SU-DHL-6 (cell line): Measurements from ENCODE around the gene WFDC1.

Experiments
- H2AFZ ChIP-seq: fragments of 200-600 bp; sonication (generic); 2 replicates; pipeline ENCODE4 v1.6.1; 2014; ENCODE audit warnings: low read depth, mild to moderate bottlenecking, moderate library complexity, mixed read lengths, antibody characterized with exemption, low read length; ENCODE audit not compliant: severe bottlenecking
- H3F3A ChIP-seq: fragments of 200-600 bp; shearing (Covaris generic); 2 replicates; pipeline ENCODE4 v1.6.0; 2016; ENCODE audit warnings: antibody characterized with exemption, mild to moderate bottlenecking; ENCODE audit not compliant: insufficient read depth
- H3K27ac ChIP-seq: fragments of 200-600 bp; sonication (generic); 2 replicates; pipeline ENCODE4 v1.5.1; 2016; ENCODE audit warnings: low read depth, mild to moderate bottlenecking, low read length, moderate library complexity, mixed read lengths
- H3K27me3 ChIP-seq: fragments of 200-600 bp; sonication (generic), shearing (Covaris generic); 2 replicates; pipeline ENCODE4 v1.6.0; 2014; ENCODE audit warnings: mild to moderate bottlenecking, low read length
- H3K36me3 ChIP-seq: fragments of 200-600 bp; sonication (generic); 2 replicates; pipeline ENCODE4 v1.6.1; 2014; ENCODE audit warnings: mild to moderate bottlenecking, low read length, mixed read lengths
- H3K4me2 ChIP-seq: fragments of 300-600, 200-600 bp; shearing (Covaris generic), sonication (generic); 2 replicates; pipeline ENCODE4 v1.6.0; 2014; ENCODE audit warnings: low read length, low read depth, mild to moderate bottlenecking; ENCODE audit not compliant: poor library complexity, severe bottlenecking
- H3K4me3 ChIP-seq: fragments of 200-600 bp; sonication (generic); 2 replicates; pipeline ENCODE4 v1.5.1; 2014; ENCODE audit warnings: antibody characterized with exemption, low read length, mild to moderate bottlenecking, mixed read lengths; ENCODE audit not compliant: insufficient read depth, poor library complexity, severe bottlenecking
- H3K79me2 ChIP-seq: fragments of 200-600 bp; sonication (generic); 2 replicates; pipeline ENCODE4 v1.6.1; 2014; ENCODE audit warnings: mild to moderate bottlenecking, low read length, moderate library complexity; ENCODE audit not compliant: insufficient read depth
- H3K9ac ChIP-seq: fragments of 200-600 bp; sonication (generic); 2 replicates; pipeline ENCODE4 v1.7.0; 2014; ENCODE audit warnings: mild to moderate bottlenecking, low read length
- H3K9me2 ChIP-seq: fragments of 200-600 bp; sonication (generic); replicated peaks from 2 replicates; pipeline ENCODE4 v1.6.1; 2014; ENCODE audit warnings: low read length; ENCODE audit not compliant: insufficient read depth
- H3K9me3 ChIP-seq: fragments of 200-600 bp; sonication (generic); 2 replicates; pipeline ENCODE4 v1.6.1; 2014; ENCODE audit warnings: low read length, mixed read lengths; ENCODE audit not compliant: insufficient read depth
- H4K20me1 ChIP-seq: fragments of 200-600 bp; sonication (generic); 2 replicates; pipeline ENCODE4 v1.6.1; 2014; ENCODE audit warnings: low read depth, mild to moderate bottlenecking, antibody characterized with exemption, low read length, moderate library complexity, mixed read lengths
- CTCF ChIP-seq: fragments of 200-600 bp; sonication (generic); IDR thresholded peaks from one replicate; pipeline ENCODE4 v1.5.1; 2017; ENCODE audit warnings: antibody characterized with exemption, mild to moderate bottlenecking, low read length, moderate library complexity; ENCODE audit not compliant: insufficient read depth, poor library complexity, severe bottlenecking
- EZH2phosphoT487 ChIP-seq: fragments of 200-600 bp; sonication (generic), shearing (Covaris generic); conservative IDR thresholded peaks from 2 replicates; pipeline ENCODE4 v1.6.1; 2018; ENCODE audit warnings: mild to moderate bottlenecking, antibody characterized with exemption, low read length, moderate library complexity, mixed read lengths

WFDC1 gene

GRCh38 chr16:84331998-84332780, 37.5 kb downstream of the WFDC1 start:
- Histone ChIP-seq H3K9me2 (no peaks in the 10 kb centered on the region), H2AFZ (no peak overlapping the region), H3K4me3 (no peak overlapping the region), H4K20me1 (no peaks in the 10 kb centered on the region), H3K27ac (no peak overlapping the region), H3K9me3 (no peaks in the 10 kb centered on the region), H3K79me2 (no peaks in the 10 kb centered on the region), H3K36me3 (no peaks in the 10 kb centered on the region), H3K4me2 (no peak overlapping the region), H3K27me3 (no peaks in the 10 kb centered on the region), H3F3A (no peaks in the 10 kb centered on the region), H3K9ac (no peak overlapping the region)
- TF ChIP-seq CTCF: no peak
- no peak for TF ChIP-seq EZH2phosphoT487

GRCh38 chr16:84332975-84333684, 38.5 kb downstream of the WFDC1 start:
- Histone ChIP-seq H3K36me3 (no peaks in the 10 kb centered on the region), H3K4me2 (no peak overlapping the region), H4K20me1 (no peaks in the 10 kb centered on the region), H2AFZ (no peak overlapping the region), H3K9ac (no peak overlapping the region), H3K9me3 (no peaks in the 10 kb centered on the region), H3F3A (no peaks in the 10 kb centered on the region), H3K79me2 (no peaks in the 10 kb centered on the region), H3K4me3 (no peak overlapping the region), H3K27me3 (no peaks in the 10 kb centered on the region), H3K27ac (no peak overlapping the region), H3K9me2 (no peaks in the 10 kb centered on the region)
- TF ChIP-seq CTCF: no peak
- no peak for TF ChIP-seq EZH2phosphoT487

- no peak for TF ChIP-seq CTCF
- no peak for TF ChIP-seq EZH2phosphoT487
- Histone ChIP-seq H3K9me3 (no peaks in the 10 kb centered on the region), H3K9me2 (no peaks in the 10 kb centered on the region), H3K4me2 (no peak overlapping the region), H3K27me3 (no peaks in the 10 kb centered on the region), H4K20me1 (no peaks in the 10 kb centered on the region), H3K4me3 (no peak overlapping the region), H3K9ac (no peak overlapping the region), H3K79me2 (no peaks in the 10 kb centered on the region), H2AFZ (no peak overlapping the region), H3K36me3 (no peaks in the 10 kb centered on the region), H3F3A (no peaks in the 10 kb centered on the region), H3K27ac (no peak overlapping the region)
Observed at GRCh38 chr16:84334058-84334457, 39.4 kb downstream of the WFDC1 start.
